B cell (primary cell): ENCODE data around the gene ZFP69. TPM values are rescaled to one million over a fixed set of nuclear protein-coding genes. Genes with fewer than 3 reads are reported as not detected.
"Not testable (repeated sequence)": the region's sequence is repeated elsewhere in the genome, so short reads cannot be mapped to it uniquely, and the experiment has no call there.

ENCODE experiments used
- ATAC-seq: fragments of 200-7000 bp; cut with Tn5 transposase; one replicate; pipeline ENCODE4 v1.10.0; 2021; ENCODE audit warnings: low read depth, mild to moderate bottlenecking, moderate number of reproducible peaks, moderate library complexity
- CTCF ChIA-PET: fragments of 350-600 bp; sonication (Branson Sonifier 250); formaldehyde crosslinking; loops from one replicate; lab custom pipeline; 2021; ENCODE audit warnings: antibody characterized with exemption, inconsistent platforms; lab: Charles Lee
- POLR2A ChIA-PET: fragments of 350-600 bp; sonication (Branson Sonifier 250); formaldehyde crosslinking; loops from one replicate; lab custom pipeline; 2021; ENCODE audit warnings: antibody characterized with exemption; lab: Charles Lee
- DNase-seq: peaks from one replicate; pipeline ENCODE4 v3.0.0; 2013
- H2AFZ ChIP-seq: 2 replicates; pipeline ENCODE4 v1.6.1; 2012; ENCODE audit warnings: mild to moderate bottlenecking, low read depth, low read length; ENCODE audit not compliant: insufficient read depth, poor library complexity, severe bottlenecking
- H3K27ac ChIP-seq, 2 donors: 1 replicate in 1 of 2; 2 replicates in 1 of 2; pipeline ENCODE4 v1.5.1; 2012 to 2013; ENCODE audit warnings: low read length in 2 of 2, mild to moderate bottlenecking in 2 of 2, moderate library complexity in 1 of 2
- H3K27me3 ChIP-seq, 4 experiments: fragments of 200-600 bp in 1 of 4; sonication (generic) in 1 of 4; replicated peaks in 1 of 4; 1 replicate in 2 of 4; 2 replicates in 2 of 4; pipeline versions ENCODE4 v1.6.1 to v1.7.0; 2013 to 2016; ENCODE audit warnings: low read length in 3 of 4, mild to moderate bottlenecking in 2 of 4, mixed read lengths in 1 of 4, moderate library complexity in 1 of 4; ENCODE audit not compliant: insufficient read depth in 4 of 4, control insufficient read depth in 3 of 4; ENCODE audit errors: control extremely low read depth in 1 of 4
- H3K36me3 ChIP-seq, 2 experiments: replicated peaks in 1 of 2; 1 replicate in 1 of 2; 2 replicates in 1 of 2; pipeline versions ENCODE4 v1.6.1 to v1.7.1; 2013; ENCODE audit warnings: low read length in 1 of 2; ENCODE audit not compliant: insufficient read depth in 2 of 2, control insufficient read depth in 1 of 2; ENCODE audit errors: control extremely low read depth in 1 of 2, extremely low read depth in 1 of 2
- H3K4me1 ChIP-seq, 2 donors: fragments of 200-600 bp in 1 of 2; sonication (generic) in 1 of 2; 1 replicate in 1 of 2; 2 replicates in 1 of 2; pipeline versions ENCODE4 v1.5.1 to v1.6.1; 2013 to 2017; ENCODE audit warnings: low read length in 2 of 2; ENCODE audit not compliant: control insufficient read depth in 2 of 2, insufficient read depth in 2 of 2
- H3K4me2 ChIP-seq: replicated peaks from 2 replicates; pipeline ENCODE3; 2012; ENCODE audit warnings: mild to moderate bottlenecking, low read depth, low read length; ENCODE audit not compliant: poor library complexity, severe bottlenecking
- H3K4me3 ChIP-seq, 5 experiments: fragments of 200-600 bp in 1 of 5; sonication (generic) in 1 of 5; 1 replicate in 3 of 5; 2 replicates in 2 of 5; pipeline versions ENCODE4 v1.5.1 to v1.7.0; 2011 to 2016; ENCODE audit warnings: low read length in 4 of 5, mild to moderate bottlenecking in 4 of 5, low read depth in 2 of 5, control low read depth in 1 of 5, moderate library complexity in 1 of 5; ENCODE audit not compliant: insufficient read depth in 1 of 5; ENCODE audit errors: control extremely low read depth in 1 of 5, extremely low read depth in 1 of 5
- H3K79me2 ChIP-seq: fragments of 200-600 bp; sonication (generic); one replicate; pipeline ENCODE4 v1.6.0; 2016; ENCODE audit warnings: low read length; ENCODE audit not compliant: control insufficient read depth, insufficient read depth
- H3K9ac ChIP-seq: fragments of 200-600 bp; sonication (generic); 2 replicates; pipeline ENCODE4 v1.6.1; 2017; ENCODE audit warnings: mild to moderate bottlenecking, low read length, moderate library complexity
- H3K9me3 ChIP-seq, 3 donors: one replicate each; pipeline versions ENCODE4 v1.6.1 to v1.7.1; 2013; ENCODE audit warnings: low read length in 2 of 3; ENCODE audit not compliant: control insufficient read depth in 2 of 3, insufficient read depth in 1 of 3; ENCODE audit errors: control extremely low read depth in 1 of 3
- H4K20me1 ChIP-seq: 2 replicates; pipeline ENCODE4 v1.6.0; 2012; ENCODE audit warnings: mild to moderate bottlenecking, low read length; ENCODE audit not compliant: insufficient read depth, control insufficient read depth, poor library complexity, severe bottlenecking
- H3K27ac Mint-ChIP-seq: one replicate; pipeline ENCODE4 v1.8.0; 2021; ENCODE audit warnings: mixed read lengths
- H3K27me3 Mint-ChIP-seq: one replicate; pipeline ENCODE4 v1.8.0; 2021; ENCODE audit warnings: mixed read lengths
- H3K4me1 Mint-ChIP-seq: one replicate; pipeline ENCODE4 v1.8.0; 2021; ENCODE audit warnings: mixed read lengths
- H3K4me3 Mint-ChIP-seq: one replicate; pipeline ENCODE4 v1.8.0; 2021; ENCODE audit warnings: mixed read lengths
- H3K9me3 Mint-ChIP-seq: one replicate; pipeline ENCODE4 v1.8.0; 2022; ENCODE audit warnings: mixed read lengths; ENCODE audit not compliant: insufficient read depth
- EZH2 ChIP-seq: IDR thresholded peaks from 2 replicates; pipeline ENCODE4 v1.6.1; 2012; ENCODE audit warnings: borderline replicate concordance, low read depth, mild to moderate bottlenecking, moderate library complexity, low read length; ENCODE audit not compliant: insufficient read depth, poor library complexity, severe bottlenecking
- WGBS: methylation state at CpG from one replicate; pipeline ENCODE4 v1.1.5; 2013; ENCODE audit warnings: missing lambda C conversion rate; ENCODE audit not compliant: insufficient coverage; 5-methylcytosine and 5-hydroxymethylcytosine counted together
- intact Hi-C: fragments of 100-400 bp; cut with micrococcal nuclease; formaldehyde crosslinking; loops from one replicate; pipeline ENCODE4 v1.10.0; 2022
- polyA plus RNA-seq: library from polyadenylated mRNA; depleted of rRNA; stranded (reverse); fragments of >200 nt; gene quantifications from 2 replicates; pipeline ENCODE4 v1.2.3, GENCODE V29; 2012
- total RNA-seq, 2 donors: library from RNA; stranded (reverse); fragments of 120-200 nt in 1 of 2; gene quantifications; 1 replicate in 1 of 2; 2 replicates in 1 of 2; pipeline versions ENCODE4 v1.2.3 to v1.2.4, GENCODE V29; 2013 to 2022
- TF ChIP-seq, protein P1 (sequence below): fragments of 200-600 bp; IDR thresholded peaks from one replicate; pipeline ENCODE4 v1.8.0; 2022; ENCODE audit warnings: antibody characterized with exemption, mild to moderate bottlenecking

The ZFP69 gene
- total and polyA plus RNA-seq, 2 donors (not counting 1 experiment from before 2014, with no cell fraction given), result 2.9 to 7.5 TPM

DNA sequence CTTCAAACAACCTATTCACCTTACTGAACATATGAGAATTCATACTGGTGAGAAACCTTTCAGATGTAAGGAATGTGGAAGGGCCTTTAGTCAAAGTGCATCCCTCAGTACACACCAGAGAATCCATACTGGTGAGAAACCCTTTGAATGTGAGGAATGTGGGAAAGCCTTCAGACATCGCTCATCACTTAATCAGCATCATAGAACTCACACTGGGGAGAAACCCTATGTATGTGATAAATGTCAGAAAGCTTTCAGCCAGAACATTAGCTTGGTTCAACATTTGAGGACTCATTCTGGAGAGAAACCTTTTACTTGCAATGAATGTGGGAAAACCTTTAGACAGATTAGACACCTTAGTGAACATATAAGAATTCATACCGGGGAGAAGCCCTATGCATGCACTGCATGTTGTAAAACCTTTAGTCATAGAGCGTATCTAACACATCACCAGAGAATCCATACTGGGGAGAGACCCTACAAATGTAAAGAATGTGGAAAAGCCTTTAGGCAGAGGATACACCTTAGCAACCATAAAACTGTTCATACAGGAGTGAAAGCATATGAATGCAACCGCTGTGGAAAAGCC is 18.3 kb downstream of the ZFP69 start:
- no peaks in the 10 kb centered on the region for H3K27me3 ChIP-seq
- no peak overlapping the region for H3K4me3 Mint-ChIP-seq
- no peaks in the 10 kb centered on the region for H3K4me1 ChIP-seq
- no peak overlapping the region for H2AFZ ChIP-seq
- H3K79me2 ChIP-seq, result no peaks in the 10 kb centered on the region
- H3K9me3 ChIP-seq, result peaks cover 19 to 59% (median 43%) of the 10 kb centered on the region in 3 donors
- ChIA-PET POLR2A (no interaction called here), CTCF (interaction anchor here (1.3 kb wide), 1 partner anchor 9 kb away, joined by 3 read pairs; no protein-coding TSS in a partner anchor)
- no peak for DNase-seq
- no peak overlapping the region for H3K9ac ChIP-seq
- H3K4me3 ChIP-seq, result no peak overlapping the region
- TF ChIP-seq, protein P1, sequence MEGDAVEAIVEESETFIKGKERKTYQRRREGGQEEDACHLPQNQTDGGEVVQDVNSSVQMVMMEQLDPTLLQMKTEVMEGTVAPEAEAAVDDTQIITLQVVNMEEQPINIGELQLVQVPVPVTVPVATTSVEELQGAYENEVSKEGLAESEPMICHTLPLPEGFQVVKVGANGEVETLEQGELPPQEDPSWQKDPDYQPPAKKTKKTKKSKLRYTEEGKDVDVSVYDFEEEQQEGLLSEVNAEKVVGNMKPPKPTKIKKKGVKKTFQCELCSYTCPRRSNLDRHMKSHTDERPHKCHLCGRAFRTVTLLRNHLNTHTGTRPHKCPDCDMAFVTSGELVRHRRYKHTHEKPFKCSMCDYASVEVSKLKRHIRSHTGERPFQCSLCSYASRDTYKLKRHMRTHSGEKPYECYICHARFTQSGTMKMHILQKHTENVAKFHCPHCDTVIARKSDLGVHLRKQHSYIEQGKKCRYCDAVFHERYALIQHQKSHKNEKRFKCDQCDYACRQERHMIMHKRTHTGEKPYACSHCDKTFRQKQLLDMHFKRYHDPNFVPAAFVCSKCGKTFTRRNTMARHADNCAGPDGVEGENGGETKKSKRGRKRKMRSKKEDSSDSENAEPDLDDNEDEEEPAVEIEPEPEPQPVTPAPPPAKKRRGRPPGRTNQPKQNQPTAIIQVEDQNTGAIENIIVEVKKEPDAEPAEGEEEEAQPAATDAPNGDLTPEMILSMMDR, result no peak
- TF ChIP-seq EZH2, result no peak
- no peaks in the 10 kb centered on the region for H4K20me1 ChIP-seq
- ATAC-seq, result no peak
- H3K4me1 Mint-ChIP-seq, result no peaks in the 10 kb centered on the region
- H3K9me3 Mint-ChIP-seq, result peaks cover 33% of the 10 kb centered on the region
- H3K36me3 ChIP-seq, result peaks cover 9 to 41% of the 10 kb centered on the region in 2 experiments
- no peaks in the 10 kb centered on the region for H3K27me3 Mint-ChIP-seq
- no peak overlapping the region for H3K4me2 ChIP-seq
- H3K27ac ChIP-seq, result no peak overlapping the region
- no peak overlapping the region for H3K27ac Mint-ChIP-seq
- intact Hi-C loops, result no loop called here
- WGBS, result 100% methylated on average over 1 of the region's 4 CpGs

DNA sequence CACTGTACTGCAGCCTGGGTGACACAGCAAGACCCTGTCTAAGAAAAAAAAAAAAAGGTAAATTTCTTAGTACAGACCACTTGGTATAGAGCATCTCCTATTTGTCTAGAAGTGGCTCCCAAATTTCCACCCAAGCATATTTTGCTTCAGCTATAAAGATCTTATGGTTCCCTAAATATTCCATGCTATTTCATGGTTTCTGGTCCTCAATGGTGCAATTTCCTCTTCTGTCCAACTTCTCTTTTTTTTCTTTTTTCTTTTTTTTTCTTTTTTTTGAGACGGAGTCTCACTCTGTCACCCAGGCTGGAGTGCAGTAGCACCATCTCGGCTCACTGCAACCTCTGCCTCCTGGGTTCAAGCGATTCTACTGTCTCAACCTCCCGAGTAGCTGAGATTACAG is 25.6 kb downstream of the ZFP69 start:
- WGBS, result 91% methylated on average over 3 of the region's 4 CpGs

More for the DNA sequence above, 25.6 kb downstream of the ZFP69 start:
- ATAC-seq, H3K27me3 Mint-ChIP-seq, H3K4me3 ChIP-seq, H3K4me2 ChIP-seq, POLR2A ChIA-PET, H3K36me3 ChIP-seq, intact Hi-C loops, H2AFZ ChIP-seq, DNase-seq, H3K4me1 Mint-ChIP-seq, H3K27ac Mint-ChIP-seq, H3K4me1 ChIP-seq, H3K9ac ChIP-seq, H3K27ac ChIP-seq, H3K4me3 Mint-ChIP-seq, H3K27me3 ChIP-seq, H4K20me1 ChIP-seq: not testable (repeated sequence)
- H3K79me2 ChIP-seq, result peaks cover 24% of the 10 kb centered on the region
- peaks cover 23% of the 10 kb centered on the region for H3K9me3 Mint-ChIP-seq
- CTCF ChIA-PET, result interaction anchor here (0.6 kb wide), 1 partner anchor 9 kb away, joined by 3 read pairs; no protein-coding TSS in a partner anchor
- peaks cover 9 to 61% (median 30%) of the 10 kb centered on the region in 3 donors for H3K9me3 ChIP-seq
